Keratinocyte (primary cell): ENCODE results near the gene C4orf46. TPM values are rescaled to one million over a fixed set of nuclear protein-coding genes. Genes with fewer than 3 reads are reported as not detected.

ENCODE experiments used
- DNase-seq: peaks from one replicate; pipeline ENCODE4 v3.0.0-alpha.2; 2011; ENCODE audit warnings: low read depth, missing footprints, low spot score
- FAIRE-seq: peaks from 2 replicates; lab custom pipeline; 2011; peaks lifted over from hg19 to GRCh38; lab: Jason Lieb, UNC
- H2AFZ ChIP-seq: 2 replicates; pipeline ENCODE4 v1.6.0; 2012; ENCODE audit warnings: low read length, control low read depth, inconsistent platforms; ENCODE audit not compliant: control insufficient read depth
- H3K27ac ChIP-seq: 2 replicates; pipeline ENCODE4 v1.5.1; 2011; ENCODE audit warnings: low read length; ENCODE audit not compliant: control insufficient read depth, insufficient read depth
- H3K27me3 ChIP-seq: 3 replicates; pipeline ENCODE4 v1.6.0; 2011; ENCODE audit warnings: low read length; ENCODE audit not compliant: control insufficient read depth, insufficient read depth; ENCODE audit errors: extremely low read depth
- H3K36me3 ChIP-seq, 2 experiments: 2 replicates in 1 of 2; 3 replicates in 1 of 2; pipeline ENCODE4 v1.5.1; 2011; ENCODE audit warnings: low read length in 2 of 2, mild to moderate bottlenecking in 1 of 2; ENCODE audit not compliant: control insufficient read depth in 2 of 2, insufficient read depth in 2 of 2; ENCODE audit errors: extremely low read depth in 1 of 2
- H3K4me1 ChIP-seq: 3 replicates; pipeline ENCODE4 v1.5.1; 2011; ENCODE audit warnings: low read length; ENCODE audit not compliant: control insufficient read depth, insufficient read depth; ENCODE audit errors: extremely low read depth
- H3K4me2 ChIP-seq: 3 replicates; pipeline ENCODE4 v1.6.0; 2011; ENCODE audit warnings: low read depth, low read length; ENCODE audit not compliant: control insufficient read depth, insufficient read depth; ENCODE audit errors: extremely low read depth
- H3K4me3 ChIP-seq, 3 experiments: fragments of 200-600 bp in 1 of 3; sonication (generic) in 1 of 3; 2 replicates in 2 of 3; 3 replicates in 1 of 3; pipeline ENCODE4 v1.5.1; 2011 to 2016; ENCODE audit warnings: low read length in 3 of 3, mild to moderate bottlenecking in 3 of 3, control low read depth in 2 of 3, inconsistent platforms in 1 of 3, low read depth in 1 of 3, mixed read lengths in 1 of 3, mixed run types in 1 of 3, moderate library complexity in 1 of 3; ENCODE audit not compliant: control insufficient read depth in 2 of 3, insufficient read depth in 2 of 3; ENCODE audit errors: extremely low read depth in 1 of 3
- H3K79me2 ChIP-seq: 2 replicates; pipeline ENCODE4 v1.6.0; 2012; ENCODE audit warnings: low read length; ENCODE audit not compliant: control insufficient read depth, insufficient read depth
- H3K9ac ChIP-seq: 3 replicates; pipeline ENCODE4 v1.6.0; 2011; ENCODE audit warnings: low read length; ENCODE audit not compliant: control insufficient read depth, insufficient read depth; ENCODE audit errors: extremely low read depth
- H3K9me1 ChIP-seq: 3 replicates; pipeline ENCODE4 v1.6.0; 2011; ENCODE audit warnings: low read length; ENCODE audit not compliant: control insufficient read depth, insufficient read depth; ENCODE audit errors: extremely low read depth
- H3K9me3 ChIP-seq: 2 replicates; pipeline ENCODE4 v1.5.1; 2012; ENCODE audit warnings: low read depth, low read length; ENCODE audit not compliant: control insufficient read depth
- H4K20me1 ChIP-seq: 3 replicates; pipeline ENCODE4 v1.6.0; 2011; ENCODE audit warnings: low read length; ENCODE audit not compliant: control insufficient read depth, insufficient read depth; ENCODE audit errors: extremely low read depth
- EZH2 ChIP-seq: IDR thresholded peaks from one replicate; pipeline ENCODE4 v1.6.1; 2012; ENCODE audit warnings: inconsistent platforms, mild to moderate bottlenecking, low read length, moderate library complexity
- dilution Hi-C: fragments of 300-500 bp; cut with MboI; formaldehyde crosslinking; loops from one replicate; pipeline ENCODE4 v1.7.0; 2020; ENCODE audit warnings: low sequenced_read_pairs; ENCODE audit not compliant: extremely low pct_ligation_motif_present
- polyA plus RNA-seq, 5 experiments: library from polyadenylated mRNA; depleted of rRNA in 3 of 5; stranded (reverse) in 3 of 5; stranded (forward) in 1 of 5; unstranded in 1 of 5; fragments of >200 nt; gene quantifications; 1 replicate in 1 of 5; 2 replicates in 3 of 5; 3 replicates in 1 of 5; pipeline versions ENCODE4 v1.2.1 to v1.2.3, GENCODE V29; 2011 to 2012; ENCODE audit warnings: missing spikeins in 2 of 5, low read depth in 1 of 5, low replicate concordance in 1 of 5
- TF ChIP-seq, protein P1 (sequence below), 3 experiments: IDR thresholded peaks in 1 of 3; conservative IDR thresholded peaks in 1 of 3; optimal IDR thresholded peaks in 1 of 3; 2 replicates in 2 of 3; 3 replicates in 1 of 3; pipeline versions ENCODE3 to v1.5.1; 2011; ENCODE audit warnings: low read length in 3 of 3, mild to moderate bottlenecking in 3 of 3, moderate library complexity in 2 of 3, control low read depth in 1 of 3, inconsistent platforms in 1 of 3; ENCODE audit not compliant: insufficient read depth in 2 of 3; ENCODE audit errors: extremely low read depth in 1 of 3

Gene C4orf46
- polyA plus RNA-seq, 1 donor (not counting 4 experiments of a cell fraction or from before 2014, with no cell fraction given), result 14.6 TPM

GRCh38 chr4:158657291-158657690 is 14.4 kb downstream of the C4orf46 start:
- Histone ChIP-seq H3K4me2 (no peak overlapping the region), H3K79me2 (no peaks in the 10 kb centered on the region), H2AFZ (no peak overlapping the region), H3K9ac (no peak overlapping the region), H3K9me1 (no peaks in the 10 kb centered on the region), H4K20me1 (no peaks in the 10 kb centered on the region), H3K27ac (no peak overlapping the region), H3K27me3 (no peaks in the 10 kb centered on the region), H3K4me3 (no peak overlapping the region), H3K36me3 (no peaks in the 10 kb centered on the region), H3K9me3 (no peaks in the 10 kb centered on the region), H3K4me1 (no peaks in the 10 kb centered on the region)
- no peak for TF ChIP-seq EZH2
- TF ChIP-seq, protein P1, sequence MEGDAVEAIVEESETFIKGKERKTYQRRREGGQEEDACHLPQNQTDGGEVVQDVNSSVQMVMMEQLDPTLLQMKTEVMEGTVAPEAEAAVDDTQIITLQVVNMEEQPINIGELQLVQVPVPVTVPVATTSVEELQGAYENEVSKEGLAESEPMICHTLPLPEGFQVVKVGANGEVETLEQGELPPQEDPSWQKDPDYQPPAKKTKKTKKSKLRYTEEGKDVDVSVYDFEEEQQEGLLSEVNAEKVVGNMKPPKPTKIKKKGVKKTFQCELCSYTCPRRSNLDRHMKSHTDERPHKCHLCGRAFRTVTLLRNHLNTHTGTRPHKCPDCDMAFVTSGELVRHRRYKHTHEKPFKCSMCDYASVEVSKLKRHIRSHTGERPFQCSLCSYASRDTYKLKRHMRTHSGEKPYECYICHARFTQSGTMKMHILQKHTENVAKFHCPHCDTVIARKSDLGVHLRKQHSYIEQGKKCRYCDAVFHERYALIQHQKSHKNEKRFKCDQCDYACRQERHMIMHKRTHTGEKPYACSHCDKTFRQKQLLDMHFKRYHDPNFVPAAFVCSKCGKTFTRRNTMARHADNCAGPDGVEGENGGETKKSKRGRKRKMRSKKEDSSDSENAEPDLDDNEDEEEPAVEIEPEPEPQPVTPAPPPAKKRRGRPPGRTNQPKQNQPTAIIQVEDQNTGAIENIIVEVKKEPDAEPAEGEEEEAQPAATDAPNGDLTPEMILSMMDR (optimal IDR thresholded peaks at IDR 0.05 in 1 of 3, IDR thresholded peaks at IDR 0.05 in 1 of 3, conservative IDR thresholded peaks at IDR 0.05 in 1 of 3; ENCODE audit: extremely low read depth in 1 of 3, insufficient read depth in 2 of 3, low read length in 3 of 3), result no peak
- no peak for FAIRE-seq
- DNase-seq, result no peak
- dilution Hi-C loops, result no loop called here

GRCh38 chr4:158656439-158656838 is 15.2 kb downstream of the C4orf46 start:
- no peaks in the 10 kb centered on the region for H3K4me1 ChIP-seq
- DNase-seq, result no peak
- H3K9me3 ChIP-seq, result no peaks in the 10 kb centered on the region
- H2AFZ ChIP-seq, result no peak overlapping the region
- dilution Hi-C loops, result no loop called here
- H3K36me3 ChIP-seq, result no peaks in the 10 kb centered on the region
- H4K20me1 ChIP-seq, result no peaks in the 10 kb centered on the region
- no peak overlapping the region for H3K4me3 ChIP-seq
- H3K79me2 ChIP-seq, result no peaks in the 10 kb centered on the region
- TF ChIP-seq EZH2, result no peak
- no peaks in the 10 kb centered on the region for H3K9me1 ChIP-seq
- FAIRE-seq, result no peak
- H3K4me2 ChIP-seq, result no peak overlapping the region
- H3K27me3 ChIP-seq, result no peaks in the 10 kb centered on the region
- H3K9ac ChIP-seq, result no peak overlapping the region
- H3K27ac ChIP-seq, result no peak overlapping the region

DNA sequence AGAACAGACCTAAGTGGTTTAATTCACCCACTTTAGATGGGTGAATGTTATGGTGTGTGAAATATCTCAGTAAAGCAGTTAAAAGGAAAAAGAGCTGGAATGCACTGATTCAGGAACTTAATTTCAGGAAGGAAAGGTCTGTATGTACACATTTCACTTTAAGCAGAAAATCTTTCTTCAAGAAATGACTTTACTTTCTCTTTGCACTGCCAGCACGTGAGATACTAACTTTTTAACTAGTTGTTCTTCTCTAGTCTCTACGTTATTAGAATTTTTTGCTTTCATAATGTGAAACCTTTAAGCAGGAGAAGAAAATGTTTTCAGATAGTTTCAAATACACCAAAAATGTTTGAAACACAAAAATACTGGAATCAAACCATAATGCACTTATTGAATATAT is 18.8 kb downstream of the C4orf46 start:
- no peaks in the 10 kb centered on the region for H4K20me1 ChIP-seq
- H3K79me2 ChIP-seq, result no peaks in the 10 kb centered on the region
- FAIRE-seq (no peak), DNase-seq (no peak)
- peaks cover 5% of the 10 kb centered on the region for H3K4me1 ChIP-seq
- H3K27ac ChIP-seq, result no peak overlapping the region
- H3K9me3 ChIP-seq, result no peaks in the 10 kb centered on the region
- no peaks in the 10 kb centered on the region for H3K36me3 ChIP-seq
- dilution Hi-C loops, result no loop called here
- H3K9me1 ChIP-seq, result no peaks in the 10 kb centered on the region
- H3K4me3 ChIP-seq, result no peak overlapping the region
- no peaks in the 10 kb centered on the region for H3K27me3 ChIP-seq
- no peak overlapping the region for H3K9ac ChIP-seq
- peak overlapping the region; percentile 45 for H3K4me2 ChIP-seq
- H2AFZ ChIP-seq, result peak overlapping the region; percentile 28
- TF ChIP-seq, protein P1 (optimal IDR thresholded peaks at IDR 0.05 in 1 of 3, IDR thresholded peaks at IDR 0.05 in 1 of 3, conservative IDR thresholded peaks at IDR 0.05 in 1 of 3; ENCODE audit: extremely low read depth in 1 of 3, insufficient read depth in 2 of 3, low read length in 3 of 3), result no peak
- TF ChIP-seq EZH2, result no peak
